Keratinocyte (primary cell): ENCODE data around the gene TRIM38.

Experiments
- CTCF ChIP-seq, 3 experiments: IDR thresholded peaks in 1 of 3; conservative IDR thresholded peaks in 1 of 3; optimal IDR thresholded peaks in 1 of 3; 2 replicates in 2 of 3; 3 replicates in 1 of 3; pipeline versions ENCODE3 to v1.5.1; 2011; ENCODE audit warnings: low read length in 3 of 3, mild to moderate bottlenecking in 3 of 3, moderate library complexity in 2 of 3, control low read depth in 1 of 3, inconsistent platforms in 1 of 3; ENCODE audit not compliant: insufficient read depth in 2 of 3; ENCODE audit errors: extremely low read depth in 1 of 3
- EZH2 ChIP-seq: IDR thresholded peaks from one replicate; pipeline ENCODE4 v1.6.1; 2012; ENCODE audit warnings: inconsistent platforms, mild to moderate bottlenecking, low read length, moderate library complexity

GRCh38 chr6:25960734-25961133, 1.9 kb upstream of the TRIM38 start:
- TF ChIP-seq EZH2 = no peak
- TF ChIP-seq CTCF (optimal IDR thresholded peaks at IDR 0.05 in 1 of 3, IDR thresholded peaks at IDR 0.05 in 1 of 3, conservative IDR thresholded peaks at IDR 0.05 in 1 of 3; ENCODE audit: extremely low read depth in 1 of 3, insufficient read depth in 2 of 3, low read length in 3 of 3) = no peak
